Body of pancreas (tissue), 4 donors: ENCODE measurements around the gene PSMB5. TPM values are rescaled to one million over a fixed set of nuclear protein-coding genes. Genes with fewer than 3 reads are reported as not detected.

Experiments used
- ATAC-seq: fragments of 150-250 bp; one replicate; pipeline ENCODE4 v1.9.1; 2016
- DNase-seq, 4 donors: peaks; one replicate each; pipeline ENCODE4 v3.0.0-alpha.2; 2019
- H3K27ac ChIP-seq, 4 donors: fragments of 200-600 bp; sonication (generic); 1 replicate in 3 of 4; 2 replicates in 1 of 4; pipeline versions ENCODE4 v1.5.1 to v1.6.1; 2016 to 2019; ENCODE audit warnings: mild to moderate bottlenecking in 1 of 4, mixed read lengths in 1 of 4, moderate library complexity in 1 of 4
- H3K27me3 ChIP-seq, 2 donors: fragments of 200-600 bp; sonication (generic); one replicate each; pipeline ENCODE4 v1.6.0; 2016; ENCODE audit warnings: mild to moderate bottlenecking in 1 of 2
- H3K36me3 ChIP-seq, 2 donors: fragments of 200-600 bp; sonication (generic); replicated peaks in 1 of 2; 2 replicates each; pipeline ENCODE4 v1.5.1; 2016; ENCODE audit warnings: low read depth in 2 of 2; ENCODE audit not compliant: insufficient read depth in 1 of 2
- H3K4me1 ChIP-seq: fragments of 200-600 bp; sonication (generic); one replicate; pipeline ENCODE4 v1.6.0; 2016
- H3K4me3 ChIP-seq, 2 donors: fragments of 200-600 bp; sonication (generic); 1 replicate in 1 of 2; 2 replicates in 1 of 2; pipeline ENCODE4 v1.5.1; 2016 to 2019
- H3K9me3 ChIP-seq, 3 donors: fragments of 200-600 bp; sonication (generic); 1 replicate in 2 of 3; 2 replicates in 1 of 3; pipeline ENCODE4 v1.5.1; 2016
- POLR2A ChIP-seq, 3 donors: fragments of 450-650 bp; IDR thresholded peaks; one replicate each; pipeline ENCODE4 v1.6.1; 2016; ENCODE audit warnings: antibody characterized with exemption in 3 of 3, mild to moderate bottlenecking in 2 of 3
- WGBS, 2 donors: methylation state at CpG; one replicate each; pipeline ENCODE4 v1.1.5; 2017; 5-methylcytosine and 5-hydroxymethylcytosine counted together
- intact Hi-C: fragments of 100-400 bp; cut with DNase I; formaldehyde crosslinking; loops from one replicate; pipeline ENCODE4 v1.15.1; 2023
- total RNA-seq, 2 donors: library from RNA; depleted of rRNA; stranded (reverse); fragments of >200 nt; gene quantifications; one replicate each; pipeline ENCODE4 v1.1.0, GENCODE V29; 2016
- TF ChIP-seq, protein P1 (sequence below), 7 experiments: fragments of 450-650 bp in 4 of 7; fragments of 200-600 bp in 3 of 7; sonication (generic) in 3 of 7; IDR thresholded peaks; one replicate each; pipeline ENCODE4 v1.5.1; 2016 to 2019; ENCODE audit warnings: antibody characterized with exemption in 7 of 7

Gene PSMB5
- total RNA-seq, 2 donors from 2014 or later: 47.0 to 93.3 TPM

DNA sequence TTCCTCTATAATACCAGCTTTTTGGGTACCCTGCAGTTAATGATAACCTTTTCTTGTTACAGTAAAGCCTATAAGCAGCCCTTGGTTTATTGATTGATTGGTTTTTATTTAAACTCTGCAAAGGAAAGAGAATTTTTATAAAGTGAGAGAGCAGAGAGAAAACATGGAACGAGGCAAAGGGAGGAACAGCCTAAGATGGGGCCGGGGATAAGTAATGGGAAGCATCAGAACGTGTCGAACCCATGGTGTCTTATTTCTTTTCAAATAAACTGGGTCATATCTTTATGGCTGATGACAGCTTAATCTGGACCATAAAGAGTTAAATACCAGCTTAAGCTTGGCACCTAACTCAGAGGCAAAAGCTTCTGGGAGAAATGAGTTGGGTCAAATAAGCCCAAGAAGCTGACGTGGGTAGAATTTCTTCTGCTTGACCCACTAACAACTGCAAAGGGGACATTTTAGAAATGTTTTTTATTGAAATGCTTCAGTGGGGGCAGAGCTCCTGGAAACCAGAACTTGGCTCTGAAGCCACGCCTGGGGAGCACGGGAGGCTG, 12.7 kb downstream of the PSMB5 start:
- TF ChIP-seq, protein P1, sequence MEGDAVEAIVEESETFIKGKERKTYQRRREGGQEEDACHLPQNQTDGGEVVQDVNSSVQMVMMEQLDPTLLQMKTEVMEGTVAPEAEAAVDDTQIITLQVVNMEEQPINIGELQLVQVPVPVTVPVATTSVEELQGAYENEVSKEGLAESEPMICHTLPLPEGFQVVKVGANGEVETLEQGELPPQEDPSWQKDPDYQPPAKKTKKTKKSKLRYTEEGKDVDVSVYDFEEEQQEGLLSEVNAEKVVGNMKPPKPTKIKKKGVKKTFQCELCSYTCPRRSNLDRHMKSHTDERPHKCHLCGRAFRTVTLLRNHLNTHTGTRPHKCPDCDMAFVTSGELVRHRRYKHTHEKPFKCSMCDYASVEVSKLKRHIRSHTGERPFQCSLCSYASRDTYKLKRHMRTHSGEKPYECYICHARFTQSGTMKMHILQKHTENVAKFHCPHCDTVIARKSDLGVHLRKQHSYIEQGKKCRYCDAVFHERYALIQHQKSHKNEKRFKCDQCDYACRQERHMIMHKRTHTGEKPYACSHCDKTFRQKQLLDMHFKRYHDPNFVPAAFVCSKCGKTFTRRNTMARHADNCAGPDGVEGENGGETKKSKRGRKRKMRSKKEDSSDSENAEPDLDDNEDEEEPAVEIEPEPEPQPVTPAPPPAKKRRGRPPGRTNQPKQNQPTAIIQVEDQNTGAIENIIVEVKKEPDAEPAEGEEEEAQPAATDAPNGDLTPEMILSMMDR (IDR thresholded peaks at IDR 0.05): no peak
- no peak for TF ChIP-seq POLR2A (IDR thresholded peaks at IDR 0.05)
- ATAC-seq (no peak), DNase-seq (no peak)
- Histone ChIP-seq H3K36me3 (peaks cover 0 to 8% of the 10 kb centered on the region in 2 donors), H3K4me3 (no peak overlapping the region), H3K27ac (no peak overlapping the region), H3K27me3 (no peaks in the 10 kb centered on the region), H3K4me1 (no peaks in the 10 kb centered on the region), H3K9me3 (no peaks in the 10 kb centered on the region)
- WGBS, 2 donors: 66 to 67% methylated on average over 7 of the region's 7 CpGs
- intact Hi-C loops: no loop called here

DNA sequence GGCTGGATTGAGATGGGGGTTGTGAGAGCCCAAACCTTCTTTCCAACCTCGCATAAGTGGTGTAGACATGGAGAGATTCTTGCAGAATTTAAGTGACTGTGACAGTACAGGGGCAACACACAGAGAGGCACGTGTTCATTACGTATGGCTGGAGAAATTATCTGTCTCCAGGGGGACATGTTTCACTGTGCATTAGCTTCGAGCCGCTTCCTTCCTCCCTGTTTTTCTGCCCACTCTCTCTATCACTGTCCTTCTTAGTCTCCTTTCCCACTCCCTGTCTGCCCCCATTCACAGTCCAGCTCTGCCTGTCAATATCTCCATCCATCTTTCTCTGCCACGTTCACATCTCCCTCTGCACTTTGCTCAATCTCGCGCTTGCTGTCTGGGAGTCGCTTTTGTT, 13.3 kb downstream of the PSMB5 start:
- no peaks in the 10 kb centered on the region for H3K27me3 ChIP-seq
- no peak for TF ChIP-seq POLR2A (IDR thresholded peaks at IDR 0.05)
- TF ChIP-seq, protein P1 (IDR thresholded peaks at IDR 0.05): no peak
- H3K36me3 ChIP-seq: peaks cover 0 to 8% of the 10 kb centered on the region in 2 donors
- no peaks in the 10 kb centered on the region for H3K9me3 ChIP-seq
- H3K27ac ChIP-seq: no peak overlapping the region
- 74 to 79% methylated on average over 9 of the region's 9 CpGs for WGBS, 2 donors
- no peaks in the 10 kb centered on the region for H3K4me1 ChIP-seq
- no peak for DNase-seq
- H3K4me3 ChIP-seq: no peak overlapping the region
- intact Hi-C loops: no loop called here
- no peak for ATAC-seq

DNA sequence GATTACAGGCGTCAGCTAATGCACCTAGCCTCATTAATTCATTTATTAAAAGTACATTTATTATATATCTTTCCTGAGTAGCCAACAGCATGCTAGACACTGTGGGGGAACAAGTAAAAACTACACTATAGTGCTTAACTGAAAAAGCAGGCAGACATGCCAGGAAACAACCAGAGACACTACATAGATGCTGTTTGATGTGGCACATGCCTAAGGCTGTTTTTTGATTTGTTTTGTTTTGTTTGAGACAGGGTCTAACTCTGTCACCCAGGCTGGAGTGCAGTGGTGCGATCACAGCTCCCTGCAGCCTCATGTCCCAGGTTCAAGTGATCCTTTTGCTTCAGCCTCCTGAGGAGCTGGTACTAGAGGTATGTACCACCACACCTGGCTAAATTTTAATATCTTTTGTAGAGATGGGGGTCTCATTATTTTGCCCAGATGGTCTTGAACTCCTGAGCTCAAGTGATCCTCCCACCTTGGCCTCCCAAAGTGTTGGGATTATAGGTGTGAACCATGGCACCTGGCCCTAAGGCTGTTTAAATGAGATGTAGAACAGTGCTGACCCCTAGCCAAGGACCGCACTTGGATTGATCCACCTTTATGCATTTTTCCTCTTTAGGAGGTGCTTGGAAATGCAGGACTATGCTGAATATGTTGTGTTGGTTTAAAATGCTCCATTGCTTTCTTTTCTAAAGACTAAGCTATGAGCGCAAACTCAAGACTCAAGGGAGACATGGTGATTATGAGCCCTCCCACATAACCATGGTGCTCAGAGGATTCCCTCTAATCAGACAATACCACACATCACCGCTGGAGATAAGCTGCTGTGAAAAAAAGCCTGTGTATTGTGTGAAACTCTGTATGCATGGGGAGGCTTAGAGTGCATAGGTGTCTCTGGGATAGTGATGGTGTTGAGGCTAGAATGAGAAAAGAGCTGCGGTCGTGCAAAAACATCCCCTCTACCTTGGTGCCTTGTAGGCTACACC, 14.3 kb downstream of the PSMB5 start:
- Histone ChIP-seq H3K4me3 (no peak overlapping the region), H3K36me3 (peaks cover 0 to 1% of the 10 kb centered on the region in 2 donors), H3K27me3 (no peaks in the 10 kb centered on the region), H3K27ac (no peak overlapping the region), H3K4me1 (no peaks in the 10 kb centered on the region), H3K9me3 (no peaks in the 10 kb centered on the region)
- ATAC-seq: no peak
- 84 to 95% methylated on average over 7 of the region's 7 CpGs for WGBS, 2 donors
- no peak for DNase-seq
- intact Hi-C loops: no loop called here
- no peak for TF ChIP-seq POLR2A (IDR thresholded peaks at IDR 0.05)
- TF ChIP-seq, protein P1 (IDR thresholded peaks at IDR 0.05): no peak

DNA sequence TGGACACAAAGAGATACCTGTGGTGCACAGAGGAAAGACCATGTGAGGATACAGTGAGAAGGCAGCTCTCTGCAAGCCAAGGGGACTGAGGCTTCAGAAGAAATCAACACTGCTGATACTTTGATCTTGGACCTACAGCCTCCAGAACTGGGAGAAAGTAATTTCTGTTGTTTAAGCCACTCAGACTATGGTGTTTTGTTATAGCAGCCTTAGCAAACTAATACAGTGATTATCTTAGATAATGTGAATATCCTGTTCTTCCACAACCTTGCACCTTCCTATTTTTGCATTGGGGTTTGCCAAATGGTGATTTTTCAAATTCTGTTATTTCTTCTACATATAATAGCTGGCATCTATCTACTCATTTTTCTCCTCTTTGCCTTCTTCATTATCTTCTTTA, 16.6 kb downstream of the PSMB5 start:
- ATAC-seq (no peak), DNase-seq (no peak)
- intact Hi-C loops: no loop called here
- H3K27ac ChIP-seq: no peak overlapping the region
- H3K27me3 ChIP-seq: no peaks in the 10 kb centered on the region
- no peaks in the 10 kb centered on the region for H3K4me1 ChIP-seq
- no peak overlapping the region for H3K4me3 ChIP-seq
- H3K36me3 ChIP-seq: no peaks in the 10 kb centered on the region
- no peak for TF ChIP-seq POLR2A (IDR thresholded peaks at IDR 0.05)
- TF ChIP-seq, protein P1 (IDR thresholded peaks at IDR 0.05): no peak
- no peaks in the 10 kb centered on the region for H3K9me3 ChIP-seq
